Measurements from ENCODE around the gene KDM8.
"Not testable (repeated sequence)": the region's sequence is repeated elsewhere in the genome, so short reads cannot be mapped to it uniquely, and the experiment has no call there.

Gene KDM8

DNA sequence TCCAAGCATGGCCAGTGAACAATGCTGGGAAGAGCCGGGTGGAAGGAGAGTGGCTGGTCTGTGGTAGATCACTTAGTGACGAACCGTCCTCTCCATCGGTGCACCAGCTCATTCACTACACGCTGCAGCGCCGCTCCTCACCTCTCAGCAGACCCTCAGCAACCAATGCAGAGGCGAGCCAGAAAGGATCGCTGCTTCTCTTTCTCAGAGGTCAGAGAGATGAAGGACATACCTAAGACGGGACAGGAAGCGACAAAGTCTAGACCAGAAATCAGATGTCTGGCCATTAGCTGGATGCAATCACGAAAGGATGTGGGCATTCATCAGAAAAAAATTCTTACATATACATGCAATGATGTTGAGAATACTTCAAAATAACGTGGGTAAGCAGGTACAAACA lies 38.3 kb downstream of the KDM8 start:
- Histone ChIP-seq H3K27me3 (ENCODE audit: control insufficient read depth in 2 of 2, insufficient read depth in 2 of 2, low read length in 2 of 2) (no peaks in the 10 kb centered on the region), H3K4me3 (ENCODE audit: low read length in 2 of 2) (peak overlapping the region; percentile 28 to 39), H3K36me3 (ENCODE audit: control insufficient read depth in 2 of 2, insufficient read depth in 2 of 2, low read length in 2 of 2) (no peaks in the 10 kb centered on the region), H3K9me3 (ENCODE audit: control insufficient read depth in 2 of 2, low read length in 2 of 2) (no peaks in the 10 kb centered on the region), H3K9ac (ENCODE audit: low read depth in 1 of 2, low read length in 2 of 2) (peak overlapping the region in 1 of 2 donors; percentile 13), H3K27ac (ENCODE audit: low read depth in 2 of 2, low read length in 2 of 2) (peak overlapping the region; percentile 73 to 83), H3K4me1 (ENCODE audit: control insufficient read depth in 2 of 2, insufficient read depth in 2 of 2, low read length in 2 of 2) (peaks cover 56 to 69% of the 10 kb centered on the region in 2 donors)

DNA sequence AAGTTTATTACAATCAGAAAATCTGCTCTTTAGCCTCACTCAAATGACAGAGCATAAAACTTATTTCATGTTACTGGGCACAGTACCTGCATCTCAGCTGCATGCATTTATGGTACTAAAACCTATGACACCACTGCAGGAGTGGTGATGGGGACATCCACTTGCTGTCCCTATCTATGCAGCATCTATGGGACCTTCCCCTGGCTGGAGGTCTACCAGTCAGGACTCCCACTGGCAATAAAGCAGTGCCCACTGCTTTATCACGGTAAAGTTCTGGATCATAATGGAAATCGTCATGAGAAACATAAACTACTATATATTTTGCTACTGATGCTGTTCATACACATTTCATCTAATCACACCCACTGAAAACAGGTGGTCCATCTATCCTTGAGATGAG lies 39.1 kb downstream of the KDM8 start:
- Histone ChIP-seq H3K4me3 (ENCODE audit: low read length in 2 of 2) (peak overlapping the region in 1 of 2 donors; percentile 51), H3K4me1 (ENCODE audit: control insufficient read depth in 2 of 2, insufficient read depth in 2 of 2, low read length in 2 of 2) (peaks cover 53 to 61% of the 10 kb centered on the region in 2 donors), H3K27me3 (ENCODE audit: control insufficient read depth in 2 of 2, insufficient read depth in 2 of 2, low read length in 2 of 2) (no peaks in the 10 kb centered on the region), H3K36me3 (ENCODE audit: control insufficient read depth in 2 of 2, insufficient read depth in 2 of 2, low read length in 2 of 2) (no peaks in the 10 kb centered on the region), H3K9me3 (ENCODE audit: control insufficient read depth in 2 of 2, low read length in 2 of 2) (no peaks in the 10 kb centered on the region), H3K9ac (ENCODE audit: low read depth in 1 of 2, low read length in 2 of 2) (peak overlapping the region; percentile 39 to 53), H3K27ac (ENCODE audit: low read depth in 2 of 2, low read length in 2 of 2) (peak overlapping the region; percentile 73 to 83)

DNA sequence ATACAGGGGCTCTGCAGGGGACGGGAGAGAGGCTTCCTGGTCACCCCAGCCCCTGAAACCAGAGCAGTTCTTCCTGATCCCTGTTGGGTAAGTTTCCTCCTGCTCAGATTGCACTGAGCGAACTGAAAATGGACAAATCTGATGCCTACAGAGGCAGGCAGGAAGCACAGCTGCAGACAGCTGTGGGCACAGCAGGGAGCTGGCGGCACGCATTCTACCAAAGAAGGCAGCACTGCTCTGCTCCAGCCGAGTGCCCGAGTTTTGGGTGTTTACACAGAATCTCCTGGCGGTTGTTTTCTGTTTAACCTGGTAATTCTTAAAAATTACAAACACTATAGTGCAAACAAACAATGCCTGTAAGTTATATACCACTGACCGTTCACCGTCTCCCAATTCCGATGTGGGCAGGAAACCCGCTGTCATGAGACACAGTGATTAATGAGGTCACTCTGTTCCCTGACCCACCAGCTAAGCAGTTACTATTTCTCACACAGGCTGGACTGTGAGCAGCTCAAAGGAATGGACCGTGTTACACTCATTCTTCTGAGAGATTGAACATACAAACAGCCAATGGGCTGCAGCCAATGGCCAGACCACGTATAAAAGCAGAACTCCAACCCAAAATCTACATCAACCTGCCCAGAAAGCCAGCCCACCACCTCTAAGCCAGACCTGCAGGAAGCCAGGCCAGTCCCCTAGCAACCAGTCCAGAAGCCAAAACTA lies 39.7 kb downstream of the KDM8 start:
- Histone ChIP-seq H3K4me3 (ENCODE audit: low read length in 2 of 2) (peak overlapping the region in 1 of 2 donors; percentile 51), H3K9me3 (ENCODE audit: control insufficient read depth in 2 of 2, low read length in 2 of 2) (no peaks in the 10 kb centered on the region), H3K9ac (ENCODE audit: low read depth in 1 of 2, low read length in 2 of 2) (peak overlapping the region; percentile 39 to 53), H3K4me1 (ENCODE audit: control insufficient read depth in 2 of 2, insufficient read depth in 2 of 2, low read length in 2 of 2) (peaks cover 49 to 55% of the 10 kb centered on the region in 2 donors), H3K27ac (ENCODE audit: low read depth in 2 of 2, low read length in 2 of 2) (peak overlapping the region; percentile 73 to 83), H3K36me3 (ENCODE audit: control insufficient read depth in 2 of 2, insufficient read depth in 2 of 2, low read length in 2 of 2) (no peaks in the 10 kb centered on the region), H3K27me3 (ENCODE audit: control insufficient read depth in 2 of 2, insufficient read depth in 2 of 2, low read length in 2 of 2) (no peaks in the 10 kb centered on the region)

DNA sequence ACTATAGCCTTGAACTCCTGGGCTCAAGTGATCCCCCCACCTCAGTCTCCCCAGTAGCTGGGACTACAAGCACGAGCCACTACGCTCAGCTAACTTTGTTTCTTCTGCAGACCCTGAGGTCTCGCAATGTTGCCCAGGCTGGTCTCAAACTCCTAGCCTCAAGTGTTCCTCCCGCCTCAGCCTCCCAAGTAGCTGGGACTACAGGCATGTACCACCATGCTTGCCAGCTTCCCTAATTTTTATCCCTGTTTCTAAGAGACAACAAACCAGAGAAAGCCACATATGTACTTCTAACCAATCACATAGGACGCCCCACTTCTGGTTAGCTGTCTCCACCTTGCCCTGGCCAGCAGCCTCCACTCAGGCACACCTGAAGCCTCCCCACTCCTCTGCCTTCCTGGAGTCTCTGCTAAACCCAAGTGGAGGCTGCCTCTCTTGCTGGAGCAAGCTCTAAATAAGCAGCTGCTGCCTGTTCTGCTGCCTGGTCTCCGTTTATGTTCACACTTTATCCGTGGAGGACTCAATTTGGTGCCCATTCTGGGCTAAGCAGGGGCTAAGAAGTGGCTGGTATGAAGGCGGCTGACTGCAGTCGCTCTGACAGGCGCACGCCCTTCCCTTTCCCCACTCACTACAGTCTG lies 40.5 kb downstream of the KDM8 start:
- Histone ChIP-seq H3K4me3 (ENCODE audit: low read length in 2 of 2) (no peak overlapping the region), H3K27me3 (ENCODE audit: control insufficient read depth in 2 of 2, insufficient read depth in 2 of 2, low read length in 2 of 2) (no peaks in the 10 kb centered on the region), H3K9ac (ENCODE audit: low read depth in 1 of 2, low read length in 2 of 2) (peak overlapping the region in 1 of 2 donors; percentile 9), H3K27ac (ENCODE audit: low read depth in 2 of 2, low read length in 2 of 2) (peak overlapping the region; percentile 73 to 83), H3K9me3 (ENCODE audit: control insufficient read depth in 2 of 2, low read length in 2 of 2) (no peaks in the 10 kb centered on the region), H3K36me3 (ENCODE audit: control insufficient read depth in 2 of 2, insufficient read depth in 2 of 2, low read length in 2 of 2) (no peaks in the 10 kb centered on the region), H3K4me1 (ENCODE audit: control insufficient read depth in 2 of 2, insufficient read depth in 2 of 2, low read length in 2 of 2) (peaks cover 43 to 49% of the 10 kb centered on the region in 2 donors)

DNA sequence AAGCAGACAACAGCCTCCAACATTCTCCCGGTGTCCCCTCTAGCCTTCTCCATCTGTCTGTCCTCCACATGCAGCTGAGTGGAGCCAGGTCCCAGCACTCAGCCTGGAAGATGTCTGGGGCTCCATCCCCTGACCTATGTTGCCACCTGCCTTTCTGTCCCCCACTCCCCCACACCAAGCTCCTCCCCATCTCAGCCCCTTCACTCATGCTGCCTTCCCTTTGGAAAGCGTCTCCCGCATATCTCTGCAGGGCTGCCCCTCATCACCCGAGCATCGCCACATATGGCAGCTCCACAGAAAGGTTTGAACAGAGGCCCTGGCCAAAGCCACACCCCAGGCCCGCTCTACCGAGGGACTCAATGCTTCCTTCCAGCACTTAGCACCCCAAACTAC lies 41.0 kb downstream of the KDM8 start:
- H3K4me1 ChIP-seq (ENCODE audit: control insufficient read depth in 2 of 2, insufficient read depth in 2 of 2, low read length in 2 of 2) = peaks cover 43 to 49% of the 10 kb centered on the region in 2 donors
- H3K27ac ChIP-seq (ENCODE audit: low read depth in 2 of 2, low read length in 2 of 2) = peak overlapping the region; percentile 73 to 83
- H3K4me3 ChIP-seq (ENCODE audit: low read length in 2 of 2) = no peak overlapping the region
- H3K9ac ChIP-seq (ENCODE audit: low read depth in 1 of 2, low read length in 2 of 2) = no peak overlapping the region
- no peaks in the 10 kb centered on the region for H3K27me3 ChIP-seq (ENCODE audit: control insufficient read depth in 2 of 2, insufficient read depth in 2 of 2, low read length in 2 of 2)
- H3K36me3 ChIP-seq (ENCODE audit: control insufficient read depth in 2 of 2, insufficient read depth in 2 of 2, low read length in 2 of 2) = no peaks in the 10 kb centered on the region
- no peaks in the 10 kb centered on the region for H3K9me3 ChIP-seq (ENCODE audit: control insufficient read depth in 2 of 2, low read length in 2 of 2)

DNA sequence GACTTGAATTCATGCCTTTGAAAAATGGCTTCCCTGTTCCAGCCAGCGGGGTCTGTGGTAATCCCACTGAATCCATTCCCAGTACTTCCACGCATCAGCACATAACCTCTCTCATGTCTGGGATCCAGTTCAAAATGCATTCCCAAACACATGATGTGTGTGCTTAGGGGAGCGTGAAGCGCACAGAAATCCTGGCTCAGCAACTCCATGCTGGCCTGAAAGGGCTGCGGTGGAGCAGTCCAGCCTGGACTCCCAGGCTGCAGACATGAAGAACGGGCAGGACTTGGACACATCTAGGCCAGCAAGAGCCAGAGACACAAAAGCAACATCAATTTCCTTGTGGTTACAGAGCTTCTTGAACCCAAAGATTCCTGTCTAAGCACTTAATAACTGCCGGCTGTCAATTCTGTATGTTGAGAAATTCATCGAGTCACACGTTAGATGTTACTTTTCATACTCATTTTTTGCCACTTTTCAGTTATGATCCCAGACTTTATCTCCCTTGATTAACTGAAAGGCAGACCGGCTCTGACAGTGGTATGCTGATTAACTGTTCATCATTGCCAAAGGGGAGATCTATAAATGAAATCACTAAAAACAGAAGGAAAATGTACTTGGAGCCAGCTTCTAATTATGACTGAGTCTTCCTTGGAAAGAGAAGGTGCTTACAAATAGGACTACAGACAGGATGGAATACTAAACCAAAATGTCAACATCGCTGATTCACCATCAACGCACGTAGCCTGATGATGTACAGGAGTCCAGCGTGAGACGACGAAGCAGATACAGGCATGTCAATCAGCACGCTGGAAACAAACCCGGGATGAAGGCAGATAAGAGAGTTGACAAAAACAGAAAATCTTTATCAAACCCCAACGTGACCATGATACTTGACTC lies 42.2 kb downstream of the KDM8 start:
- Histone ChIP-seq H3K27me3 (ENCODE audit: control insufficient read depth in 2 of 2, insufficient read depth in 2 of 2, low read length in 2 of 2) (no peaks in the 10 kb centered on the region), H3K4me3 (ENCODE audit: low read length in 2 of 2) (no peak overlapping the region), H3K9me3 (ENCODE audit: control insufficient read depth in 2 of 2, low read length in 2 of 2) (no peaks in the 10 kb centered on the region), H3K36me3 (ENCODE audit: control insufficient read depth in 2 of 2, insufficient read depth in 2 of 2, low read length in 2 of 2) (no peaks in the 10 kb centered on the region), H3K4me1 (ENCODE audit: control insufficient read depth in 2 of 2, insufficient read depth in 2 of 2, low read length in 2 of 2) (peaks cover 36 to 42% of the 10 kb centered on the region in 2 donors), H3K9ac (ENCODE audit: low read depth in 1 of 2, low read length in 2 of 2) (peak overlapping the region in 1 of 2 donors; percentile 28), H3K27ac (ENCODE audit: low read depth in 2 of 2, low read length in 2 of 2) (peak overlapping the region; percentile 73 to 83)

DNA sequence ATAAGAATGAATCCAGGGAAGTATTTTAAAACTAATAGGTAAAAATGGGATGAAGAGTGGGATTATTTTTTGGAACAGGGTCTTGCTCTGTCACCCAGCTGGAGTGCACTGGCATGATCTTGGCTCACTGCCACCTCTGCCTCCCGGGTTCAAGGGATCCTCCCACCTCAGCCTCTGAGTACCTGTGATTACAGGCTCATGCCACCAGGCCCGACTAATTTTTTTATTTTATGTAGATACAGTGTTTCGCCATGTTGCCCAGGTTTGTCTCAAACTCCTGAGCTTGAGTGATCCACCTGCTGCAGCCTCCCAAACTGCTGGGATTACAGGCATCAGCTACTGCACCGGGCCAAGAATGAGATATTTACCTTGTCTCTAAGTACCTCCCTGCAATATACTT lies 43.1 kb downstream of the KDM8 start:
- no peaks in the 10 kb centered on the region for H3K27me3 ChIP-seq (ENCODE audit: control insufficient read depth in 2 of 2, insufficient read depth in 2 of 2, low read length in 2 of 2)
- no peak overlapping the region for H3K4me3 ChIP-seq (ENCODE audit: low read length in 2 of 2)
- H3K36me3 ChIP-seq (ENCODE audit: control insufficient read depth in 2 of 2, insufficient read depth in 2 of 2, low read length in 2 of 2) = no peaks in the 10 kb centered on the region
- H3K9ac ChIP-seq (ENCODE audit: low read depth in 1 of 2, low read length in 2 of 2) = no peak overlapping the region
- no peak overlapping the region for H3K27ac ChIP-seq (ENCODE audit: low read depth in 2 of 2, low read length in 2 of 2)
- H3K4me1 ChIP-seq (ENCODE audit: control insufficient read depth in 2 of 2, insufficient read depth in 2 of 2, low read length in 2 of 2) = peaks cover 28 to 33% of the 10 kb centered on the region in 2 donors
- H3K9me3 ChIP-seq (ENCODE audit: control insufficient read depth in 2 of 2, low read length in 2 of 2) = no peaks in the 10 kb centered on the region

- not testable (repeated sequence) for H3K27ac ChIP-seq (ENCODE audit: low read depth in 2 of 2, low read length in 2 of 2); H3K36me3 ChIP-seq (ENCODE audit: control insufficient read depth in 2 of 2, insufficient read depth in 2 of 2, low read length in 2 of 2)
- H3K4me1 ChIP-seq (ENCODE audit: control insufficient read depth in 2 of 2, insufficient read depth in 2 of 2, low read length in 2 of 2) = peaks cover 21 to 26% of the 10 kb centered on the region in 2 donors
Observed at GRCh38 chr16:27247076-27247475, 43.8 kb downstream of the KDM8 start.

DNA sequence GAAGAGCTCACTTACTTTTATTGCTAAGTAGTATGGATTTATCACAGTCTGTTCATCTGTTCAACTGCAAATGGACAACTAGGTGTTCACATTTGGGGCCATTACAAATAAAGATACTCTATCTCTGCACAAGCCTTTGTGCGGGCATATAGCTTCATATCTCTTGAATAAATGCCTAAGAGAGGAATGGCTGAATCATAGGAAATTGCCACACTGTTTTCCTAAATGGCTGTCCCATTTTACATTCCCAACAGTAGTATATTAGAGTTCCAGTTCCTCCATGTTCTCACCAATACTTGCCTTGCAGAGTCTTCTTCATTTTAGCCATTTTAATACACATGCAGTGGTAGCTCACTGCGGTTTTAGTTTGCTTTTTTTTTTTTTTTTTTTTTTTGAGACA lies 44.7 kb downstream of the KDM8 start:
- Histone ChIP-seq H3K9ac (ENCODE audit: low read depth in 1 of 2, low read length in 2 of 2) (no peak overlapping the region), H3K27ac (ENCODE audit: low read depth in 2 of 2, low read length in 2 of 2) (no peak overlapping the region), H3K9me3 (ENCODE audit: control insufficient read depth in 2 of 2, low read length in 2 of 2) (no peaks in the 10 kb centered on the region), H3K27me3 (ENCODE audit: control insufficient read depth in 2 of 2, insufficient read depth in 2 of 2, low read length in 2 of 2) (no peaks in the 10 kb centered on the region), H3K36me3 (ENCODE audit: control insufficient read depth in 2 of 2, insufficient read depth in 2 of 2, low read length in 2 of 2) (no peaks in the 10 kb centered on the region), H3K4me3 (ENCODE audit: low read length in 2 of 2) (no peak overlapping the region), H3K4me1 (ENCODE audit: control insufficient read depth in 2 of 2, insufficient read depth in 2 of 2, low read length in 2 of 2) (peaks cover 12 to 17% of the 10 kb centered on the region in 2 donors)

More at GRCh38 chr16:27247076-27247475, 43.8 kb downstream of the KDM8 start:
- not testable (repeated sequence) for H3K27me3 ChIP-seq (ENCODE audit: control insufficient read depth in 2 of 2, insufficient read depth in 2 of 2, low read length in 2 of 2); H3K4me3 ChIP-seq (ENCODE audit: low read length in 2 of 2); H3K9me3 ChIP-seq (ENCODE audit: control insufficient read depth in 2 of 2, low read length in 2 of 2); H3K9ac ChIP-seq (ENCODE audit: low read depth in 1 of 2, low read length in 2 of 2)

- not testable (repeated sequence) for H3K27ac ChIP-seq (ENCODE audit: low read depth in 2 of 2, low read length in 2 of 2)
Observed at GRCh38 chr16:27248886-27249285, 45.6 kb downstream of the KDM8 start.

More at GRCh38 chr16:27248886-27249285, 45.6 kb downstream of the KDM8 start:
- not testable (repeated sequence) for H3K36me3 ChIP-seq (ENCODE audit: control insufficient read depth in 2 of 2, insufficient read depth in 2 of 2, low read length in 2 of 2); H3K4me3 ChIP-seq (ENCODE audit: low read length in 2 of 2); H3K27me3 ChIP-seq (ENCODE audit: control insufficient read depth in 2 of 2, insufficient read depth in 2 of 2, low read length in 2 of 2); H3K9me3 ChIP-seq (ENCODE audit: control insufficient read depth in 2 of 2, low read length in 2 of 2); H3K9ac ChIP-seq (ENCODE audit: low read depth in 1 of 2, low read length in 2 of 2); H3K4me1 ChIP-seq (ENCODE audit: control insufficient read depth in 2 of 2, insufficient read depth in 2 of 2, low read length in 2 of 2)

Measured in mucosa of rectum (tissue), 2 donors.